Activated gamma-delta T cell treated with anti-CD3 and anti-CD28 coated beads, Interleukin-2, amount 50 U/mL, for 16 hours (primary cell): Measurements from ENCODE around the gene ECM2.
"Not testable (repeated sequence)": the region's sequence is repeated elsewhere in the genome, so short reads cannot be mapped to it uniquely, and the experiment has no call there.

ENCODE experiments used
- DNase-seq: peaks from one replicate; pipeline ENCODE4 v3.0.0-alpha.2; 2020; ENCODE audit warnings: low read depth

Gene ECM2

GRCh38 chr9:92535940-92536850, at the start of gene ECM2:
Gene ECM2, minus strand, starts transcription at chr9:92535990. Its CDS starts 13,124 bp downstream, at chr9:92522866.
- no peak for DNase-seq

DNA sequence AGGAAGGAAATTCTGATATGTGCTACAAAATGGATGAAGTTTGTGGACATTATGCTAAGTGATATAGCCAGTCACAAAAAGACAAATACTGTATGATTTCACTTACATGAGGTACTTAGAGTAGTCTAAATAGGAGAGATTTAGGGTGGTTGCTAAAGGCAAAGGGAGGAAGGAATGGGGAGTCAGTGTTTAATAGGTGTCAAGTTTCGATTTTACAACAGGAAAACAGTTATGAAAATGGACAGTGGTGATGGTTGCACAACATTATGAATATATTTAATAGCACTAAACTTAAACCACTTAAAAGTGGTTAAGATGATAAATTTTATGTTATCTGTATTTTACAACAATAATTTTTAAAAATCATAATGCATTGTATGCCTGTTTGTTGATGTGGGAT, 40.4 kb upstream of the ECM2 start:
- no peak for DNase-seq

- DNase-seq = not testable (repeated sequence)
These were observed 37.8 kb upstream of the ECM2 start for GRCh38 chr9:92573612-92574011.

- DNase-seq = not testable (repeated sequence)
These were observed 36.1 kb upstream of the ECM2 start for GRCh38 chr9:92571871-92572270.

DNA sequence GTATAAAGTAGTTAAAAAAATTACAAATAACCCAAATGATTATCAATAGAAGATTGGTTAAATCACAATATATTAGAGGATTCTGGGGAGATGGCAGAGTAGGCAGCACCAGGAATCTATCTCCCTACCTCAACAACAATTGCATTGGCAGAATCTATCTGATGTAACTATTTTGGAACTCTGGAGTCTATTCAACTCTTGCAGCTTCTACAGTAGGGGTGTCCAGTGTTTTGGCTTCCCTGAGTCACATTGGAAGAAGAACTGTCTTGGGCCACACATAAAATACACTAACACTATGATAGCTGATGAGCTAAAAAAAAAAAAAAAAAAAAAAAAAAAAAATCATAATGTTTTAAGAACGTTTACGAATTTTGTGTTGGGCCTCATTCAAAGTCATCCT, 29.2 kb upstream of the ECM2 start:
- no peak for DNase-seq

DNA sequence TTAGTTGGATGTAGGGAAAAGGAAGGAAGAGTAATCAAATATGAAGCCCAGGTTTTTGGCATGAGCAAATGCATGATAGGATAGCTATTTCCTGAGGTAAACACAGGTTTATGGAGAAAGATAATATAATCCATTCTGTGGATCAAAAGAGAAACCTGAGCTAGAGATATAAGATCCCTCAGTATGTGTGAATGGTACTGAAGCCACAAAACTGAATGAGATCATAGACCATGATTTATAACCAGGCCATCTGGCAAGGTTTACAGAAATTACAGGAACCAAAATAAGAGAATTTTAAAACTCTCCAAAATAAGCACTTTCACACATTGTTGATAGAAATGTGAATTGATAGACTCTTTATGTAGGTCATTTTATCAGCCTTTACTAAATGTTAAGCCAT, 28.7 kb upstream of the ECM2 start:
- DNase-seq = no peak

- no peak for DNase-seq
These were observed 27.6 kb upstream of the ECM2 start for GRCh38 chr9:92563116-92564100.

DNA sequence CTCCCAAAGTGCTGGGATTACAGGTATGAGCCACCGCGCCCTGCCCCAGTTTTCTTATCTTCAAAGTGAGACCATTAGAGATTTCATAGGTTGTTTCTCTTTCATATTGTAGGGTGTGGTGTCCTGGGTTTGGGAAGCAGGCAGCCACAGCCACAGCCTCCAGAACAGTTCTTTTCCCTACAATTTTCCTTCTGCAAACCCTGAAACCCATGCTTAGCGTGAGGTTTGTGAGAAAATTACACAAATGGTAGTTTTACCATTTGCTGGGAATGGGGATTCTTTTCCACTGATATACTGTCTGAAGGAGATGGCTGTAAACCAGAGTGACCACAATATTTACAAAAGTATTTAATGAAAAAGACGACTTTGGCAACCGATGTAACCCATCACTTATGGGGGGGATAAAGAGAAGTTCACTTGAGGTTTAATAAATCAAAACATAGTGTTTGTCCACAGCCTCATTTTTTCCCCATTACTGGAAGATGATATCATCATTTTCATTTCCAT, 26.7 kb upstream of the ECM2 start:
- no peak for DNase-seq

- DNase-seq = no peak
These were observed 25.9 kb upstream of the ECM2 start for GRCh38 chr9:92561374-92562330.

DNA sequence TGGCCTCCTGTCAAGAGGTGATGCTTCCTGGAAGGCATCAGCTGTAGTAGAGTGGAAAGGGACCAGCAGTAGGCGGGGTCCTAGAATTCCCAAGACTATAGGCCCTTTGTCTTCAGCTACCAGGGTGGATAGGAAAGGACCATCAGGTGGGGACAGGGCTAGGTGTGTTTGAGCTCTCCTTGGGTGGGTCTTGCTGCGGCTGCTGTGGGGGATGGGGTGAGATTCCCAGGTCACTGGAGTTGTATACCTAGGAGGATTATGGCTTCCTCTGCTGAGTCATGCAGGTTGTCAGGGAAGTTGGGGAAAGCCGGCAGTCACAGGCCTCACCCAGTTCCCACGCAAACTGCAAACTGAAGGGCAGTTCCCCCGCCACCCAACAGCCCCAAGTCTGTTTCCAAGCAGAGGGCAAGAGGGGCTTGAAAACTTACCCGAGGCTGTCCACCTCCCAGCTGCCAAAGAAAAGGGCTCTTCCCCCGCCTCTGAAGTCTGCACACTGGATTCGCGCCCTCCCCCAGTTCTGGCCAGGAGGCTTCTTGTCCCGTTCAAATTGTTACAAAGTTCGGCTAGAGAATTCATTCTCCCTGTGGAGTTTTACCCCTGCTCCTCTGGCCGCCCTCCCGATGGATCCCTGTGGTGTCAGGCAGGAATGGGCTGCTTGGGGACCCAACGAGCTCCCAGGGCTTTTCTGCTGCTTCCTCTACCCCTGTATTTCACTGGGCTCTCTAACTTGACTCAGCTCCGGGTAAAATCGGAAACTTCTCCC, 23.0 kb upstream of the ECM2 start:
- no peak for DNase-seq

DNA sequence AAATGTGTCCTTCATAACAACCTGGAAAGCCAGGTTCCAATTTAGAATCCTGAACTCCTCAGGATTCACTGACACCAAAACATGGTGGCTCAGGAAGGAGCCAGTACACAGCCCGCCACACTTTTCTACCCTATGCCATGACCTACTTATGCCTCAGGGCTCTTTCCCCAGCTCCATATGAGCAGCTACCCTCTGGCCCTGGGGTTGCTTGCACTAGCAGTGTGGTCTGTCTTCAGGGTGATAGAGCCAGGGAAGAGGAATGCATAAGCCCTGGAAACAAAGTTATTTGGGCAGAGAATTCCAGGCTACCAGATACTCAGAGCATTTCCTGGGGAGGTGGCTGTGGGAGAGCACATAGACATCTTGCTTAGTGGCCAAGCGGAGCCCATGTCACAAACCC, 15.0 kb upstream of the ECM2 start:
- no peak for DNase-seq

DNA sequence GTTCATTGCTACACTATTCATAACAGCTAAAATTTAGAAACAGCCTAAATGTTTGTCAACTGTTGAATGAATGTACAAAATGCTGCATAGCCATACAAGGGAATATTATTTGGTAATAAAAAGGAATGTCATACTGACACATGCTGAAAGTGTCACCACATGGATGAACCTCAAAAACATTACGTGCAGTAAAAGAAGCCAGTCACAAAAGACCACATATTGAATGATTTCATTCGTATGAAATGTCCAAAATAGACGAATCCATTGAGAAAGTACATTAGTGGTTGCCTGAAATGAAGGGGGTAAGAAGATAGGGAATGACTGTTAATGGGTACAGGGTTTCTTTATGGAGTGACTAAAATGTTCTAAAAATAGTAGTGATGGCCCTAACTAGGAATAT, 11.6 kb upstream of the ECM2 start:
- DNase-seq = no peak

GRCh38 chr9:92545002-92545510, 9.3 kb upstream of the ECM2 start:
- no peak for DNase-seq

DNA sequence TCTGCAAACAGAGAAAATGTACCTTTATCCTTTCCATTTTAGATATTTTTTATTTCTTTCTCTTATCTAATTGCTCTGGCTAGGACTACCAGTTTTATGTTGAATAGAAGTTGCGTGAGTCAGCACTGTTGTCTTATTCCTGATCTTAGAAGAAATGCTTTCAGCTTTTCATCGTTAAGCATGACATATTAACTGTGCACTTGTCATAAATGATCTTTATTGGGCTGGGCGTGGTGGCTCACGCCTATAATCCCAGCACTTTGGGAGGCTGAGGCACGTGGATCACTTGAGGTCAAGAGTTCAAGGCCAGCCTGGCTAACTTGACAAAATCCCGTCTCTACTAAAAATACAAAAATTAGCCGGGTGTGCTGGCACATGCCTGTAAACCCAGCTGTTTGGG, 8.2 kb upstream of the ECM2 start:
- no peak for DNase-seq

GRCh38 chr9:92538541-92538940, 2.8 kb upstream of the ECM2 start:
- no peak for DNase-seq

DNA sequence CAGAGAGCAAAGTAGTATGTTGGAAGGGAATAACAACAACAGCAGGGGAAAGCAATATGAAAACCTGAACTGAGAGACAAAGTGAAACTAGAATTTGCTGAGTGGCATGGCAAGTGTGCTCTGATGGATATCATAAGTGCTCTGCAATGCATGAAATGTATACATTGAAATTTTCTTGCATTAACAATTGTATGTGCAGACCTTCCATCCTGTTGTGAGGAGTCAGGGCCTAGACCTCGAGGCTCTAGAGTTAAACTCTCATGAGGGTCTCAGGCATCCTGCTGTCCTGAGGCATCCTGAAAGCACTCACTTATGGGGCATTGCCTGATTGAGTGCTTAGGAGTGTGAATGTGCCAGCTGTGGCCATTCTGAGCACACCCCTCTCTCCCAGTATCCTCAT, 1.1 kb downstream of the ECM2 start:
- DNase-seq = no peak

DNA sequence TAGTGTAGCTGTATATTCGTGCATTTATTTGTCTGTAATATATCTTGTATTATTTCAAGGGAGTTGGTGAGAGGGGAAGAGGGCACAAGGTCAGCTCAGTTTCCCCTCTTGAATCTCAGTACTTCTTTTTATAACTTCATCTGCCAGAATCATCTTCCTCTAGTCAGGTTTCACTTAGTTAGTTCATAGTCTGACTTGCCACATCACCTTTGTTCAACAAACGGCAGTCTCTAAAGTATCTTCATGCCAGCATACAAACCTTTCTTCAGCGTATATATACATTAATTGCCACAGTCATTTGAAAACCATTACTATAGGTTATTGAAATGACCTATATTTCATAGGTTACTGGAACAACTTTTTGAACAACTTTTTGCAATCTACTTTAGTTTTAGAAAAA, 1.6 kb downstream of the ECM2 start:
- DNase-seq = no peak

DNA sequence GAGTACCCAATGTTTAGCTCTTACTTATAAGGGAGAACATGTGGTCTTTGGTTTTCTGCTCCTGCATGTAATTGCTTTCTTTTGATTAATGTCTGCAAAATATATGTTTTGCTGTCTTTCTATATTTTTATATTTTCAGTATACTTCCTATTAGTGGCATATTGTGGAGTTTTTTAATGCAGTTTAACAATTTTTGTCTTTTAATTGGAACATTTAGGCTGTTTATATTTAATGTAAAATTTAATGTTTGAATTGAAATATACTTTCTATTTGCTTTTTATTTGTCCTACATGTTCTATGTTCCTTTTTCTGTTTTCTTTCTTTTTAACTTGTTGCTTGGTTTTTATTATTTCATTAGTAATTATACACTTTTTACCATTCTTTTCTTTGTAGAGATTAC, 4.9 kb downstream of the ECM2 start:
- DNase-seq = no peak

GRCh38 chr9:92529124-92529523, 6.7 kb downstream of the ECM2 start:
- DNase-seq = no peak

- DNase-seq = no peak
These were observed 7.3 kb downstream of the ECM2 start for GRCh38 chr9:92528522-92528849.
